ENCODE data around the gene MIS18A.

Gene MIS18A

DNA sequence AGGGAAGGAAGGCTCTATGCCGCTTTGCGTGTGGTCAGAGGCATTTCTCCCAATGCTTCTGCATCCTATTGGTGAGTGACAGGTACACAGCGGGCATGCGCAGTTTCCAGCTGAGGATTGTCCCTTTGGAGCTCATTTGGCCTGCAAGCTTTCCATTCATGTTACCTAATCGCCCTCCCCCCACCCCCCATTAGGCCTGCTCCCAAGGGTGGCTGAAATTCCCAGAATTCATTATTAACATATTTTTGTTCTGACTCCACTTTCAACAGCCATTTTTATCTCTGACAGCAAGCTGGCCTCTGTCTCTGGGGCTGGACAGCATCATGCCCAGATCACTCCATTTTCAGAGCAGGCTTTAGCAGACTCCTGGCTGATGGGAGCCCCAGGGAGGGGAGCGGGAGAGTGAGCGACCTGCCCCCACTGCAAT is 25.6 kb downstream of the MIS18A start:
- DNase-seq (ENCODE audit: low spot score): no peak

DNA sequence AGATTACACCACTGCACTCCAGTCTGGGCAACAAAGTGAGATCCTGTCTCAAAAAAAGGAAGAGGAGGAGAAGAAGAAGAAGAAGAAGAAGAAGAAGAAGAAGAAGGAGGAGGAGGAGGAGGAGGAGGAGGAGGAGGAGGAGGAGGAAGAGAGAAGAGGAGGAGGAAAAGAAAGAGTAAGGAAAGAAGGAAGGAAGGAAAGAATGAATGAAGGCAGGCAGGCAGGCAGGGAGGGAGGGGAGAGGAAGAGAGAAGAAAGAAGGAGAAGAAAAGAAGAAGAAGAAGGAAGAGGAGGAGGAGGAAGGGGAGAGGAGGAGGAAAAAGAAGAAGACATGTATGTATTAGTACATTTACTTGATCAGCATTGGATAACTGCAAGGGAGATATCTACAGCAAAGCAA is 26.7 kb downstream of the MIS18A start:
- no peak for DNase-seq (ENCODE audit: low spot score)

DNA sequence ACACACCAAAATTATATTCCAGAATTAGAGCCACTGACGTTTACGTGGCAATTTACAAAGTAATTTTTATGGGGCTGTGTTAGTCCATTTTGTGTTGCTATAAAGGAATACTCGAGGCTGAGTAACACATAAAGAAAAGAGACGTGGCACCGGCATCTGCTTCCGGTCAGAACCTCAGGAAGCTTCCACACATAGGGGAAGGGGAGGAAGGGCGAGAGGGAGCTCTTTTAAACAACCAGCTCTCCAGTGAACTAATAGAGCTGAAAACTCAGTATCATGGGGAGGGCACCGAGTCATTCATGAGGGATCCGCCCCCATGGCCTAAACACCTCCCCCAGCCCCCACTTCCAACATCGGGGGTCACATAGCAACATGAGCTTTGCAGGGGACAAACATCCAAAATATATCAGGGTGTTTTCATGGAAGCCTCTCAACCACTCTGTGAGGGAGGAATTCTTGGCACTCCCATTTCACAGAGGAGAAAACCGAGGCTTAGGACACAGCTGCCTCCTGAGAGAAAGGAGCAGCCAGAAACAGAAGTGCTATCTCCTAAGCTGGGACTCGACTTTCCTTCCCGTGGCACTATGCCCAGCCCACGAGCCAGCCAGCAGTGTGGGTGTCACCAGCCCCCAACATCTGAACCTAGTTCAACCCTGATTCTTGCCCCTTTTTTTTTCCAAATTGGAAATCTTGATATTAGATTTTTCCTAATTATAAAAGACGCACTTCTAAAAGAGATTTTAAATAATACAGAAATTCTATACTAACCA is 29.2 kb downstream of the MIS18A start:
- no peak for DNase-seq (ENCODE audit: low spot score)

DNA sequence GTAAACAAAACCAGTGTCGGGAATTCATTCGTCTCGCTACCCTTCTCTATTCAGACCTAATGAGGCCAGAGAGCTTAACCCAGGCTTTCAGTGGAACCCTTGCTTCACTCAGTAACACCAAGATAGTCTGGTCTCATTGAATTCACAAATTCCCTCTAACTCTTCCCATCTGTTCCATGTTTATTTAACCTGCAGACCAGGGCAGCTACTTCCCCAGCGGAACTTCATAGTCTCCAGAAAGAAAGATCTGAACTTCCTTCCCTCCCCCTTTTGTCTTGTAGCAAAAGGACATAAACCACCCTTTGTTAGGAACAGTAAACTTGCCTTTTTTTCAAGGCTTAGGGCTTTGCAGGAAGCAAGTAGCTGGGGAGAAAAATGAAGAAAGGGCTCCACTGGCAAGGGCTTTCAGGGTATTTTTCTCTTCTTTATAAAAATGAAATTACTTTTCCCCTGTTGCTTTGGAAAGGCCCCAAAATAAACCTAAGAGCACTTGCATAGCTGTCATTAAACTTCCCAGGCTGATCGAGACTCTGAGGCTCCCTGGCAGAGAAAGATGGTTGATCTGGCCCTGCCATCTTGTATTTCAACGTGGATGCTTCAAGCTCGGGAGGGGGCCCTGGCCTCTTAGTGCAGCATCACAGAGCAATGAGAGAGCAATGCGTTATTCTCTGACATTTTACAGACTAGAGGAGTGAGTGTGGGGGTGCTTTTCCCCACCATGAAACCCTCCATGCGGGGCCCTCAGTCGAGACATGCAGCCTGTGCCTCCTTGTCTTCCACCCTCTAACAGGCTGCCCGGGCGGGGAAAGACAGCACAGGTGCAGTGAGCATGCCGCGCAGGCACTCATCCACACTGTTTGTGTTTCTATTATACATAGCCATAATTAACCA is 30.0 kb downstream of the MIS18A start:
- no peak for DNase-seq (ENCODE audit: low spot score)

DNA sequence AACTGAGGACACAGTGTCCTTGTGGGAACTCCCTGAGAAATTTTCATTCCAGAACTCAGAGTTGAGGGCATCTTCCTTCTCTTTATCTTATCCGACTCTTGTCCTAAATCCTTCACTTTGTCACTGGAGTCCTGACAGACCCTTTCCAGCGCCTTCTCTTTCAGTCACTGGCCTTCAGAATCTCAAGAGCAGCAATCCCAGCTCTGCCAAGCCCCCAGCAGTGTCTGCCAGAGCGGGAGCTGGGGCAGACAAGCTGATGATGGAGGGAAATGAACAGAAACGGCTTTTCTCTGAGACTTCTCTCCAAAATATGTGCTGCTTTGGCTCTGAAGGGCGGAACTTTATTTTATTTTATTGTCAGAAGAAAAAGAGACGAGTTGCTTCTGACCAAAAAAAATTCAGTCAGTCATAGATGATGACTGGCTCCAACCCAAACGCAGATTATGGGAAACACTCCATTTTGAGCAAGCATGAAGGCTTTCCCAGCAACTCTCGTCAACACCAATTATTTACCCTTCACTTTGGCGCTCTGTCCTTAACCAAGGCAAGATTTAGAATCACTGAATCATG is 32.2 kb downstream of the MIS18A start:
- no peak for DNase-seq (ENCODE audit: low spot score)

DNA sequence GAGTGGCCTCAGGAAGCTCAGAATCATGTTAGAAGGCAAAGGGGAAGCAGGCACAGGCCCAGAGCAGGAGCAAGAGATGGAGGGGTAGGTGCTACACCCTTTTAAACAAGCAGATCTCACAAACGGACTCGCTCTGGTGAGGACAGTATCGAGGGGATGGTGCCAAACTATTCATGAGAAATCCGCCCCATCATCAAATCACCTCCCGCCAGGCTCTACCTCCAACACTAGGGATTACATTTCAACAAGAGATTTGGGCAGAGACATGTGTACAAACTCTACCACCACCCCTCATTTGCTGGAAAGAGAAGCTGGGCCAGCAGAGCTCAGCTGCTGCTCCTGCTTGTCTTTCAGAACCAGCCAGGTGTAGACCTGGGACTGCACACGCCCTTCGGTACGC is 32.9 kb downstream of the MIS18A start:
- DNase-seq (ENCODE audit: low spot score): no peak

DNA sequence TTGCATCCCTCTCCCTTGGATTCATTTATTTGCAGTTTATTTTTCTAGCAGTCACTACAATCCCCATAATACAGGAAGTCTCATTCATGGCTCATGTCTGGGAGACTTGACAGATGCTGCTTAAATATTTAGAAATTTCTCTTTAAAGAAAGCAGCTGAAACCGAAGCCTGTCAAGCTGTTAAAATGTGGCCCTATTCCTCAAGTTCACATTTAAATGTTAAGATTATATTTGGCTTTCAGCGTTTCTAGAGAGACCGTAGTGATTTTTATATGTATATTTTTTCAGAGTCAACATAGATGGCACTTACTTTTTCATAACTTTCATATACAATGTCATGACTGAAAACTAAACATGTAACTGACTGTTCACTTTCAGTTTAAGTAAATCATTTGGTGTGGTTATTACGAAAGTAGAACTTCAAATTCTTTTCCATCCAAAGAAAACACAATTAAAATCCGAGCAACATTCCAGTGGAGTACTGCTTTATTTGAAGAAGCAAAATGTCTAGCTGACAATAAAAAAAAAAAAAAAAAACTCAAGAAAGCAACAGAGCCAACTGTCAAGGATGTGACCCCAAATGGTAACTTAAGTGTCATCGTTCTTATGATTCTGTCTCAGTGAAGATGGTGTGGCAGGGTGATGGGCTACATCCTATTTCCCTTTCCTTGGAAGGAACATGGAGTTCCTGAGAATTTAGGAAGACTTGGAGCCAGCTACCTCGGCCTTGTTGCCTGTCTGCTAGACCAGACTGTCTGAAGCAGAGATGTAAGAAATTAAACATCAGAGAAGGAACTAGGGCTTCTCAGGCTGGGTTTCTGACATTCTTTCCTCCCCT is 37.8 kb downstream of the MIS18A start:
- DNase-seq (ENCODE audit: low spot score): no peak

DNA sequence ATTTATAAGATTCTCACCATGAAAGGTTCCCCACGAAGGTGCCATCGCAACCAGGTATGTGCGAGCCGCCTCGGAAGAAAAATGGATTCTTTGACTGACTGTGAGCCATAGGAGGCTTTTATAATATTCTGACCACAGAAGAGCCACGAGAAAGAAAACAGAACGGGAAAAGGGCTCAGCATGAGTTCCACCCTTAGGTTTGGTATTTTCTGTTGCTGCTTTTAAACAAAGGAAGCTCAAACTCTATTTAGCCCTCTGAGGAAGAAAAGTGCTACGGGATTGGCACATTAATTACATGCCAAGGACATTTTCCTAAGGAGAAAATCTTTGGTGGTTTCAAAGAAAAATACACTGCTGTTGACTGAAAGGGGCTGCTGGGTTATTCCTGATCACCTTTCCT is 39.3 kb downstream of the MIS18A start:
- no peak for DNase-seq (ENCODE audit: low spot score)

DNA sequence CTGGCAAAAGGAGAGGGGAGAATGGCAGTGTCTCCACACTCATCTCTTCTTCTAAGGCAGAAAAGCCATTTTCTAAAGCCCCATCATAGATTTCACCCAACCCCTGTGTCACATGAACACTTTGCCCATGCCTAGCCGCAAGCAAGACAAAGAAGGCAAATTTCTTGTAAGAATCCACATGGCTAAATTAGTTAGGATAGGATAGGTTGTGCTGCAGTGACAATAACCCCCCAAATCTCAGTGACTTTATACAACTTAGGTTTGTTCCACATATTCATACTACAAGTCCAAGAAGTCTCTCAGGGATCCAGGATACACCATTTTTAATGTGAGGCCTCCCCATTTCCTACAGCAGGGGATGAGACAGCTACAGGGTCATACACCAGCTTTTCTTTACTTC is 40.8 kb downstream of the MIS18A start:
- no peak for DNase-seq (ENCODE audit: low spot score)

DNA sequence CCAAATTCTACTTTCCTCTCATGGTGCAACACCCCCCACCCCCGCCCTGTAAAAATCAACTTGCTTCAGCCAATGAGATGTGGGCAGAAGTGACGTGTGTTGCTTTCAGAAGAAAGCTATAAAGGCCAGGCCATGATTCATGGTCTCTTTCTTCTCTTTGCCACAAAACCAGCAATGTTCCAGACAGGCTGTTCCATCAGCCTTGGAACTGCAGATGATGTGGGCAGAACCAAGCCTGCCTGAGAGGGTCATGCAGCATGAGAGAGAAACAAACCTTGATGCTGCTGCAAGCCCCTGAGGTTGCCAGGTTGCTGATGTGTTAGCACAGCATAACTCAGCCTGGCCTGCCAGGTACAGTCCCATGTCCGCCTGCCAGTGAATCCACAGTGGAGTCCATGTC is 41.8 kb downstream of the MIS18A start:
- DNase-seq (ENCODE audit: low spot score): no peak

DNA sequence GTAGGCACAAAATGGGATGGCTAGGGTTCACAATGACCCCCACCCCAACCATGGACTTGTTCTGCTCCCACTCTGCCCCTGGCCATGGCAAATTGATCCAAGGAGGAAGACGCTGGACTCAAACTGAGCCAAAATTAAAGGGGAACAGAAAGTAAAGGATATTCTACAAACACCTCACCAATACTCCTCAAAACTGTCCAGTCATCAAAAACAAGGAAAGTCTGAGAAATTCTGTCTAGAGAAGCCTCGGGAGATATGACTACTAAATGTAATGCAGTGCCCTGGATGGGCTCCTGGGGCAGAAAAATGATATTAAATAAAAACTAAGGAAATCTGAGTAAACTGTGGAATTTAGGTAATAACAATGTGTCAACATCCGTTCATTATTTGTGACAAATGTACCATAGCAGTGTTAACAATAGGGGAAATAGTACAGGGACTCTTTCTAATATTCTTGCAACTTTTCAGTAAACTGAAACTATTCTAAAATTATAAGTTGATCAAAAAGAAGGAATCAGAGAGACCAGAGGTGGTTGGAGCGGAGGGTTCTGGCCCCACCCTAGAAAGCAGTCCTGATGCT is 45.0 kb downstream of the MIS18A start:
- DNase-seq (ENCODE audit: low spot score): no peak

DNA sequence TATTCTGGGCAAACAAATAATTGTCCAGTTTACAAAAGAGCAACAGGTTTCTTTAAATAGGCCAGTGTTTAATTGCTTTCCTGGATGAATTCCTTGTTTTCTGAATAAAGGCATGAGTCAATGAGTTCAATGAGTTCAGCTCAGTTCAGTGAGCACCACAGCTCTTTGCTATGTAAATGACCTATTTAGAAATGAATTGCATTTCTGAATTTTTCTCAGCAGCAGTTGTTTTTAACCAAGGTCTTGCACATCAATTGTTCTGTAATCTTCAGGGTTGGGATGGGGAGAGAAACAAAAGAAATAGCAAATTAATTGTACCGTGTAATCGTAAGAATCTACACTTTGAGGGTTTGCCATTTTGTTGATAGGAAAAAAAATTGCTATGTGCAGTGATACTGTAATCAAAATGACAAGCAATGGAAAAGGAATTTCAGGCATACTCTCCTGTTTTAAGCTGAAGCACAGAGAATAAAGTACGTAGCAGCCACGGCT is 45.7 kb downstream of the MIS18A start:
- no peak for DNase-seq (ENCODE audit: low spot score)

DNA sequence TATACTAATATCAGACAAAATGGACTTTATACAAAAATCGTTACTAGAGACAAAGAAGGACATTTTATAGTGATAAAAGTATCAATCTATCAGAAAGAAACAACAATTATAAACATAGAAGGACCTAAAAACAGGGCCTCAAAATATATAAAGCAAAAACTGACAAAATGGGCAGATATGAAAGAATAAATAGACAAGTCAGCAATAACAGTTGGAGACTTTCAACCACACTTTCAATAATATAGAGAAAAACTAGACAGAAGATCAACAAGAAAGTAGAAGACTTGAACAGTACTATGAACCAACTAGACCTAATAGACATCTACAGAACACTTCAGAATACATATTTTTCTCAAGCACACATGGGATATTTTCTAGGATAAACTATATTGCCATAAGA is 52.4 kb downstream of the MIS18A start:
- no peak for DNase-seq (ENCODE audit: low spot score)

Data from SW480 (cell line).